ENCODE measurements around the gene LOXL3. TPM values are rescaled to one million over a fixed set of nuclear protein-coding genes. Genes with fewer than 3 reads are reported as not detected.

The LOXL3 gene, protein sequence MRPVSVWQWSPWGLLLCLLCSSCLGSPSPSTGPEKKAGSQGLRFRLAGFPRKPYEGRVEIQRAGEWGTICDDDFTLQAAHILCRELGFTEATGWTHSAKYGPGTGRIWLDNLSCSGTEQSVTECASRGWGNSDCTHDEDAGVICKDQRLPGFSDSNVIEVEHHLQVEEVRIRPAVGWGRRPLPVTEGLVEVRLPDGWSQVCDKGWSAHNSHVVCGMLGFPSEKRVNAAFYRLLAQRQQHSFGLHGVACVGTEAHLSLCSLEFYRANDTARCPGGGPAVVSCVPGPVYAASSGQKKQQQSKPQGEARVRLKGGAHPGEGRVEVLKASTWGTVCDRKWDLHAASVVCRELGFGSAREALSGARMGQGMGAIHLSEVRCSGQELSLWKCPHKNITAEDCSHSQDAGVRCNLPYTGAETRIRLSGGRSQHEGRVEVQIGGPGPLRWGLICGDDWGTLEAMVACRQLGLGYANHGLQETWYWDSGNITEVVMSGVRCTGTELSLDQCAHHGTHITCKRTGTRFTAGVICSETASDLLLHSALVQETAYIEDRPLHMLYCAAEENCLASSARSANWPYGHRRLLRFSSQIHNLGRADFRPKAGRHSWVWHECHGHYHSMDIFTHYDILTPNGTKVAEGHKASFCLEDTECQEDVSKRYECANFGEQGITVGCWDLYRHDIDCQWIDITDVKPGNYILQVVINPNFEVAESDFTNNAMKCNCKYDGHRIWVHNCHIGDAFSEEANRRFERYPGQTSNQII
- total RNA-seq (10 to 100 TPM; 18.9 to 27.1 TPM), polyA plus RNA-seq (10 to 100 TPM in 1 of 2 donors, 1 to 10 TPM in 1; 6.4 to 16.9 TPM)
- long read RNA-seq, donor 1, transcript LOXL3-201 (14 exons, 3,502 nt): major isoform, 12 of 50 reads
- long read RNA-seq, donor 1, partial matches to known transcripts: 24 of 50 reads
- long read RNA-seq, donor 1, other reads (novel, unspliced or antisense): 11 of 50 reads
- long read RNA-seq, donor 2, partial matches to known transcripts: 4 of 13 reads
- long read RNA-seq, donor 2, other reads (novel, unspliced or antisense): 5 of 13 reads

DNA sequence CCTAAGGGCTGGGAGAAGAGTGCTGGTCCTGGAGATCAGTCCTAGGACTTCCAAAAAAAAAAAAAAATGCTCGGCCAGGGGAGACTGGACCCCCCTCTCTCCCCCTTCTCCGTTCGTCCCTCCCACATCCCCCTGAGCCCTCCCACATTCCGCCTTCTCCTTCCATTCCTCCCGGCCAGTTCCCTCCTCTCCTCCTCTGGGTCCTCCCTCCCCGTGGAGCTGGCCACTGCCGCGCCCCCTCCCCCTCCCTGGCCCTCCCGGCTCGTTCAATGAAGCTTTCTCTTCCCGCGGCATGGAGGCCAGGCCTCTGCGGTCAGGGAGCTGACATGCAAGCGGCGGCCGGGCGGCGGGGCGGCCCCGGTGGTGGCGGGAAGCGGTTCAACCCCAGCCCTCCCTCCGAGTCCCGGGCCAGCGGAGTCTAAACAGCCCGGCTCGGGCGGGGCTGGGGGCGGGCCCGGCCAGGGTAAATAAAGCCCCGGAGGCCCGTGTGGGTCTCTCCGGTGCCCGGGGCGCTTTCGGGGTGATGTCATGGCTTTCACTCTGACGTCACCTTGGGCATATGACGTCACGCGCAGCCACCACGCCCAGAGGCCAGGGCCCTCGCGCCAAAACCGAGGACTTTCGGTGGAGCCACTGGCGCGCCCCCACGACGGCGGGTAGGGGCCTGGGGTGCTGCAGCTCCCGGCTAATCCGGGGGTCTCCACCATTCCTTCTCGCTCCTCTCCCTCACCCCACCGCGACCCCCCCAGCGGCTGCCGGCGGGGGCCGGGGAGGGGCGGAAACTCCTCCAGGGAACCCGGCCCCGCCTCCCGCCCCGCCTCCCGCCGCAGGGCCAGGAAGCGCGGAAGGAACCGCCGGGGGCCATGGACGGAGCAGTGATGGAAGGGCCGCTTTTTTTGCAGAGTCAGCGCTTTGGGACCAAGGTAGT lies at the start of gene LOXL3, which contains the start of gene DOK1:
Gene LOXL3 (minus strand): TSS at position 51 of the 928 bp plus-strand sequence. CDS start 1,308 bp downstream, outside the sequence.
Gene DOK1 (plus strand): TSS at position 829 of the 928 bp plus-strand sequence. CDS start 35 bp downstream, at position 864.
- intact Hi-C loops (cut with DNase I): loop anchor here in 1 of 2 donors (1.0 kb wide), 1 partner anchor 25 kb away; the partner anchor contains the start of genes AUP1 and HTRA2
- WGBS, 2 donors: 0 to 1% methylated on average over 64 to 73 of the region's 73 CpGs

DNA sequence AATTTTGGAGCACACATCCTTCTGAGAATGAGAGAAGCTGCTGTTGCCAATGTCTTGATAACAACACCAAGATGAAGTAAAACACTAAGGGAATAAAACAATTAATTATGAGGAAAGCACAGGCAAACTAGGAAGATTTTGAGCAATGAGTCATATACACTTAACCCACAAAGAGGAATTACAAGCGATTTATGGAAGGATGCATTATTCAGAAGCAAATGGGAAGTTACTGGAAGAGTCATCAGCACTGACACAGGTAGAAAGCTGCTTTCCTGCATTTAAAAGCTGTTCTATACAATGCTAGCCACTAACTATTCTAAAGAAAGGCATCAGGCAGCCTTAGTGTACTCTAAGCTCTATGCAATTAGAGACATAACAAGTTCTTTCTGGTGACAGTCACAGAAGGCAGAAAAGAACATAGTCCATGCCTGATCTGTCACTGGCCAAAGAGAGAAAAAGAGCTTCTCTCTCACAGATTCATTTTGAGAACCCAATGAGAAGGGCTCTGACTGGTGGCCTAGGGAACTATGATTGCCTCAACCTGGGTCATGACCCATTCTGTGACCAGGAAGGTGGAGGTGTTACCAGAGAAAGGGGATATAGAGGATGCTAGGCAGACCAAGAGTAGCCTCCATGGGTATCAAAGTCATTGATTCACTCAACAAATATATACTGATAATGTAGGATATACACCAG lies 49.0 kb upstream of the LOXL3 start:
- intact Hi-C loops (cut with DNase I): no loop called here
- 54 to 55% methylated on average over 1 of the region's 1 CpG for WGBS, 2 donors
- Histone ChIP-seq H3K27ac (ENCODE audit: low read depth in 1 of 2, low read length in 2 of 2) (no peak overlapping the region), H3K27me3 (ENCODE audit: control insufficient read depth in 1 of 2, insufficient read depth in 2 of 2, low read length in 1 of 2) (peaks cover 0 to 6% of the 10 kb centered on the region in 2 donors), H3K36me3 (ENCODE audit: control insufficient read depth in 1 of 2, insufficient read depth in 2 of 2, low read length in 1 of 2) (no peaks in the 10 kb centered on the region), H3K9me3 (ENCODE audit: control insufficient read depth, low read length) (peaks cover 3% of the 10 kb centered on the region), H3K4me3 (ENCODE audit: low read length in 2 of 2) (no peak overlapping the region), H3K4me1 (ENCODE audit: control insufficient read depth in 1 of 2, insufficient read depth in 2 of 2, low read length in 2 of 2) (no peaks in the 10 kb centered on the region)
- ATAC-seq (ENCODE audit: low FRiP score) (no peak), DNase-seq (no peak)

More for the DNA sequence above, at the start of gene LOXL3, which contains the start of gene DOK1:
- Histone ChIP-seq H3K27me3 (ENCODE audit: control insufficient read depth in 1 of 2, insufficient read depth in 2 of 2, low read length in 1 of 2) (no peaks in the 10 kb centered on the region), H3K4me3 (ENCODE audit: low read length in 2 of 2) (peak within 1 kb of the TSS; percentile 39 to 74), H3K9me3 (ENCODE audit: control insufficient read depth, low read length) (no peaks in the 10 kb centered on the region), H3K36me3 (ENCODE audit: control insufficient read depth in 1 of 2, insufficient read depth in 2 of 2, low read length in 1 of 2) (no peaks in the 10 kb centered on the region), H3K27ac (ENCODE audit: low read depth in 1 of 2, low read length in 2 of 2) (peak within 1 kb of the TSS in 1 of 2 donors; percentile 65), H3K4me1 (ENCODE audit: control insufficient read depth in 1 of 2, insufficient read depth in 2 of 2, low read length in 2 of 2) (no peaks in the 10 kb centered on the region)
- DNase-seq: peak; percentile 95 to 96
- peak; percentile 92 for ATAC-seq (ENCODE audit: low FRiP score)

DNA sequence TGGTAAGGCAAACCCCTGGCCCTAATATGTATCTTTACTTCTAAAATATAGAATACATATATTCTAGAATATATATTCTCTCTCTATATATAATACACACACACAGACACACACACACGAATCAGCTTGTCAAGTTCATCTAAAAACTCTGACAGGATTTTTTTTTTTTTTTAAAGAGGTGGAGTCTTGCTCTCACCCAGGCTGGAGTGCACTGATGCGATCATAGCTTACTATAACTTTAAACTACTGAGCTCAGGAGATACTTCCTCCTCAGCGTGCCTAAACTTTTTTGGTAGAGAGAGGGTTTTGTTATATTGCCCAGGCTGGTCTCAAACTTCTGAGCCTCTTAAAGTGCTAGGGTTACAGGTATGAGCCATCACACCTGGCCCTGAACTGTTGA lies 45.9 kb upstream of the LOXL3 start:
- ATAC-seq (ENCODE audit: low FRiP score) (no peak), DNase-seq (no peak)
- WGBS, 2 donors: 42 to 47% methylated on average over 3 of the region's 3 CpGs
- H3K36me3 ChIP-seq (ENCODE audit: control insufficient read depth in 1 of 2, insufficient read depth in 2 of 2, low read length in 1 of 2): no peaks in the 10 kb centered on the region
- intact Hi-C loops (cut with DNase I): no loop called here
- no peak overlapping the region for H3K4me3 ChIP-seq (ENCODE audit: low read length in 2 of 2)
- peaks cover 0 to 6% of the 10 kb centered on the region in 2 donors for H3K27me3 ChIP-seq (ENCODE audit: control insufficient read depth in 1 of 2, insufficient read depth in 2 of 2, low read length in 1 of 2)
- no peak overlapping the region for H3K27ac ChIP-seq (ENCODE audit: low read depth in 1 of 2, low read length in 2 of 2)
- H3K4me1 ChIP-seq (ENCODE audit: control insufficient read depth in 1 of 2, insufficient read depth in 2 of 2, low read length in 2 of 2): no peaks in the 10 kb centered on the region
- H3K9me3 ChIP-seq (ENCODE audit: control insufficient read depth, low read length): peaks cover 3% of the 10 kb centered on the region

DNA sequence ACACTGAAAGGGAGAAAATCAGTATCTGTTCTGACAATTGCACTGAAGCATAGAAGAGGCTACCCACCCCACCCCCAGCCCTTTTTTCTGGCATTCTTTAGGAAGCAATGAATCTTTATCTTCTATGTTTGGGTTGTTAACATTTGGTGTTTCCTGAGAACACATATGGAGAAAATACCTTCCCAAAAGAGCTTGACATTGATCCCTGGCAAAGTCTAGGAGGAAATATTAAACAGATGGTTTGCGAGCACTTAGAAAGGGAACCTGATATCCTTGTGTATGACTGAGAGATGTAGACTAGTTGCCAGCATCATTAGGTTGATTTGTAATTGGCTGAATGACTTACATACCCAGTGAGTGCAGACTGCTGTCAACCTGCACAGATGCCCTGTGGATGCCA lies 43.7 kb upstream of the LOXL3 start:
- WGBS, 2 donors: 23 to 32% methylated on average over 1 of the region's 1 CpG
- no peak for DNase-seq
- H3K27me3 ChIP-seq (ENCODE audit: control insufficient read depth in 1 of 2, insufficient read depth in 2 of 2, low read length in 1 of 2): no peaks in the 10 kb centered on the region
- no peak for ATAC-seq (ENCODE audit: low FRiP score)
- H3K36me3 ChIP-seq (ENCODE audit: control insufficient read depth in 1 of 2, insufficient read depth in 2 of 2, low read length in 1 of 2): no peaks in the 10 kb centered on the region
- H3K27ac ChIP-seq (ENCODE audit: low read depth in 1 of 2, low read length in 2 of 2): no peak overlapping the region
- no peak overlapping the region for H3K4me3 ChIP-seq (ENCODE audit: low read length in 2 of 2)
- H3K4me1 ChIP-seq (ENCODE audit: control insufficient read depth in 1 of 2, insufficient read depth in 2 of 2, low read length in 2 of 2): no peaks in the 10 kb centered on the region
- no peaks in the 10 kb centered on the region for H3K9me3 ChIP-seq (ENCODE audit: control insufficient read depth, low read length)
- intact Hi-C loops (cut with DNase I): no loop called here

DNA sequence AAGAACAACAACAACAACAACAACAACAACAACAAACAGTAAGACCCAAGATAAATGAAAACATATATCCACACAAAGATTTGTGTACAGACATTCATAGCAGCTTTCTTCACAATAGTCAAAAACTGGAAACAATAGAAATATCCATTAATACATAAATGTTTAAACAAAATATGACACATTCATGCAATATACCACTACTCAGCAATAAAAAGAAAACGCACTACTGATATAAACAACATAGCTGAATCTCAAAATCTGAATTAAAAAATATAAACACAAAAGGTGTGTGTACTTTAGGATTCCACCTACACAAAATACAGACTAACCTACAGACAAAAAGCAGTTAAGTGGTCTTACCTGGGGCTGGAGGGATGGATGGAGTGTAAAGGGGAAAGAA lies 42.8 kb upstream of the LOXL3 start:
- ATAC-seq (ENCODE audit: low FRiP score): no peak
- no peaks in the 10 kb centered on the region for H3K36me3 ChIP-seq (ENCODE audit: control insufficient read depth in 1 of 2, insufficient read depth in 2 of 2, low read length in 1 of 2)
- H3K4me3 ChIP-seq (ENCODE audit: low read length in 2 of 2): no peak overlapping the region
- no peak for DNase-seq
- no peaks in the 10 kb centered on the region for H3K27me3 ChIP-seq (ENCODE audit: control insufficient read depth in 1 of 2, insufficient read depth in 2 of 2, low read length in 1 of 2)
- no peak overlapping the region for H3K27ac ChIP-seq (ENCODE audit: low read depth in 1 of 2, low read length in 2 of 2)
- 67 to 76% methylated on average over 1 of the region's 1 CpG for WGBS, 2 donors
- no peaks in the 10 kb centered on the region for H3K4me1 ChIP-seq (ENCODE audit: control insufficient read depth in 1 of 2, insufficient read depth in 2 of 2, low read length in 2 of 2)
- intact Hi-C loops (cut with DNase I): no loop called here
- no peaks in the 10 kb centered on the region for H3K9me3 ChIP-seq (ENCODE audit: control insufficient read depth, low read length)

DNA sequence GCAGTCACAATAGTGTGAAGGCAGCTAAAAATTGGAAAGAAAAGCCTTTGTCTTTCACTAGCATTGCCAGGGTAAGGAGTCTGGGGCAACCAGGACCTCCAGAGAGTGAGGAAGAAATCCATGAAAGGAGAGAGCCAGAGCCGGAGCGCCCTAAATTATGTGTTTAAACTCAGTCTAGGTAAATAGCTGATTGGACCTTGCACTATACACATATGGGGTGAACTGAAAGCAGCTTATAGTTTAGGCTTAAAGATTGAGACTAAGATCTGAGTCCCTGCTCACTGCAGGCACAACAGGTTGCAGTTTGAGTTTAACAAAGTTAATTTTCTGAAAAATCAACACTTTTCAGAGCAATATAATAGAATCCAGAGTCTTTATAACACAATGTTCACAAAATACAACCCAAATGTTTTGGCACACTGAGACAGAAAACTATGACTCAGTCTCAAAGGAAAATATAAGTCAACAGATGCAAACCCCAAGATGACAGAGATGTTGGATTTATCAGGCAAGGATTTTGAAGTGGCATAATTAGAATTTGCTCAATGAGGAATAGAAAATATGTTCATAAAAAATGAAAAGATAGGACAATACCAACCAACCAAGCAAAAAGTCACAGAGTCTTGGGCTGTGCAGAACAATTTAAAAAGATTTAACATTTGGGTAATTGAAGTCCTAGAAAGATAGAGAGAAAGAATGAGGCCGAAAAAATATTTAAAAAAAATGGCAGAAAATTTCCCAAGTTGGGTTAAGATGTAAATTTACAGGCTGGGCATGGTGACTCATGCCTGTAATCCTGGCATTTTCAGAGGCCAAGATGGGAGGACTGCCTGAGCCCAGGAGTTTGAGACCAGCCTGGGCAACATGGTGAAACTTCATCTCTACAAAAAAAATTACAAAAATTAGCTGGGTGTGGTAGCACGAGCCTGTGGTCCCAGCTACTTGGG lies 40.4 kb upstream of the LOXL3 start:
- ATAC-seq (ENCODE audit: low FRiP score): no peak
- H3K27me3 ChIP-seq (ENCODE audit: control insufficient read depth in 1 of 2, insufficient read depth in 2 of 2, low read length in 1 of 2): no peaks in the 10 kb centered on the region
- H3K4me3 ChIP-seq (ENCODE audit: low read length in 2 of 2): no peak overlapping the region
- H3K27ac ChIP-seq (ENCODE audit: low read depth in 1 of 2, low read length in 2 of 2): no peak overlapping the region
- no peaks in the 10 kb centered on the region for H3K9me3 ChIP-seq (ENCODE audit: control insufficient read depth, low read length)
- 74 to 77% methylated on average over 4 of the region's 4 CpGs for WGBS, 2 donors
- DNase-seq: no peak
- intact Hi-C loops (cut with DNase I): no loop called here
- no peaks in the 10 kb centered on the region for H3K36me3 ChIP-seq (ENCODE audit: control insufficient read depth in 1 of 2, insufficient read depth in 2 of 2, low read length in 1 of 2)
- no peaks in the 10 kb centered on the region for H3K4me1 ChIP-seq (ENCODE audit: control insufficient read depth in 1 of 2, insufficient read depth in 2 of 2, low read length in 2 of 2)

DNA sequence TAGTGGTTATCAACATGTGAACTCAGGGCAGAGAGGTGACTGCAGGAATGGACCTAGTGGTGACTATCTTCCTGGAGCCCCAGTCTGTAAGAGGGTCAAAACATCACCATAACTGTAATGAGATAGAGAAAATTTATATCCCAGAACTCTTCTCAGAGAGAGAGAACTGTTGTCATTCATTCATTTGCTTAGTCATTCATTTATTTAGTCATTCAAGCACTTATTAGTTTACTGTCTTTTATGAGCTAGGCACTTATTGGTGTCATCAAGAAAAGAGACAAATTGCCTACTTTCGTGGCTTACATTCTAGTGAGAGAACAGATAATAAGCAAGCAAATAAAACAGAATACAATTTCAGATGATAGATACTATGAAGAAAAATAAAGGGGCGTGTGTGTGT lies 34.9 kb upstream of the LOXL3 start:
- intact Hi-C loops (cut with DNase I): loop anchor here in 1 of 2 donors (1.0 to 10.0 kb wide), 2 partner anchors 54 to 105 kb away; partner anchors contain the start of gene TTC31
- Histone ChIP-seq H3K4me3 (ENCODE audit: low read length in 2 of 2) (no peak overlapping the region), H3K27ac (ENCODE audit: low read depth in 1 of 2, low read length in 2 of 2) (no peak overlapping the region), H3K4me1 (ENCODE audit: control insufficient read depth in 1 of 2, insufficient read depth in 2 of 2, low read length in 2 of 2) (peaks cover 0 to under 1% of the 10 kb centered on the region in 2 donors), H3K36me3 (ENCODE audit: control insufficient read depth in 1 of 2, insufficient read depth in 2 of 2, low read length in 1 of 2) (no peaks in the 10 kb centered on the region), H3K27me3 (ENCODE audit: control insufficient read depth in 1 of 2, insufficient read depth in 2 of 2, low read length in 1 of 2) (no peaks in the 10 kb centered on the region), H3K9me3 (ENCODE audit: control insufficient read depth, low read length) (no peaks in the 10 kb centered on the region)
- ATAC-seq (ENCODE audit: low FRiP score) (no peak), DNase-seq (no peak)
- 55 to 64% methylated on average over 2 of the region's 2 CpGs for WGBS, 2 donors

All from aorta (tissue), 5 donors.